GM21515 (cell line): ENCODE data around the gene PRLH.

Experiments
- ATAC-seq: cut with Tn5 transposase; IDR thresholded peaks from one replicate; pipeline ENCODE4 v1.9.1; 2021; ENCODE audit not compliant: unreplicated experiment

The PRLH gene

GRCh38 chr2:237538901-237539300 is 27.5 kb upstream of the PRLH start:
- ATAC-seq, result no peak

GRCh38 chr2:237539681-237540080 is 26.7 kb upstream of the PRLH start:
- ATAC-seq, result no peak

GRCh38 chr2:237540223-237540775 is 26.1 kb upstream of the PRLH start:
- no peak for ATAC-seq

GRCh38 chr2:237540823-237541222 is 25.6 kb upstream of the PRLH start:
- ATAC-seq, result no peak

GRCh38 chr2:237541243-237541642 is 25.1 kb upstream of the PRLH start:
- ATAC-seq, result no peak

GRCh38 chr2:237542001-237542704 is 24.2 kb upstream of the PRLH start:
- ATAC-seq, result no peak

- ATAC-seq, result no peak
These were observed 20.1 kb upstream of the PRLH start for GRCh38 chr2:237546040-237546875.

- no peak for ATAC-seq
These were observed 19.4 kb upstream of the PRLH start for GRCh38 chr2:237546876-237547395.

- ATAC-seq, result no peak
These were observed 18.4 kb upstream of the PRLH start for GRCh38 chr2:237547841-237548416.

GRCh38 chr2:237549216-237549615 is 17.2 kb upstream of the PRLH start:
- ATAC-seq, result no peak

- no peak for ATAC-seq
These were observed 16.5 kb upstream of the PRLH start for GRCh38 chr2:237549643-237550415.

- ATAC-seq, result no peak
These were observed 15.3 kb upstream of the PRLH start for GRCh38 chr2:237551071-237551574.

- no peak for ATAC-seq
These were observed 13.5 kb upstream of the PRLH start for GRCh38 chr2:237552908-237553307.

- ATAC-seq, result no peak
These were observed 12.4 kb upstream of the PRLH start for GRCh38 chr2:237553948-237554347.

GRCh38 chr2:237555560-237555959 is 10.8 kb upstream of the PRLH start:
- no peak for ATAC-seq

- ATAC-seq, result peak; percentile 93
These were observed 9.4 kb upstream of the PRLH start for GRCh38 chr2:237556773-237557632.

GRCh38 chr2:237557633-237558015 is 8.8 kb upstream of the PRLH start:
- no peak for ATAC-seq

- no peak for ATAC-seq
These were observed 7.3 kb upstream of the PRLH start for GRCh38 chr2:237558961-237559641.

- no peak for ATAC-seq
These were observed 5.2 kb upstream of the PRLH start for GRCh38 chr2:237561221-237561620.
